Astrocyte of the spinal cord (primary cell): ENCODE results near the gene PACRG.
A peak's percentile ranks its signal among the peaks of the same experiment; 100 is the strongest.

Experiments
- DNase-seq: peaks from one replicate; pipeline ENCODE4 v3.0.0; 2011; ENCODE audit warnings: low read depth, low spot score
- H3K4me3 ChIP-seq: 2 replicates; pipeline ENCODE4 v1.5.1; 2011; ENCODE audit warnings: low read depth, mild to moderate bottlenecking, low read length, moderate library complexity
- in situ Hi-C: cut with HindIII; loops from 2 replicates; pipeline ENCODE4 v1.10.0; 2017; ENCODE audit warnings: low sequenced_read_pairs
- TF ChIP-seq, protein P1 (sequence below): IDR thresholded peaks from 2 replicates; pipeline ENCODE4 v1.5.1; 2012; ENCODE audit warnings: low read depth, mild to moderate bottlenecking, low read length, inconsistent platforms

The PACRG gene

DNA sequence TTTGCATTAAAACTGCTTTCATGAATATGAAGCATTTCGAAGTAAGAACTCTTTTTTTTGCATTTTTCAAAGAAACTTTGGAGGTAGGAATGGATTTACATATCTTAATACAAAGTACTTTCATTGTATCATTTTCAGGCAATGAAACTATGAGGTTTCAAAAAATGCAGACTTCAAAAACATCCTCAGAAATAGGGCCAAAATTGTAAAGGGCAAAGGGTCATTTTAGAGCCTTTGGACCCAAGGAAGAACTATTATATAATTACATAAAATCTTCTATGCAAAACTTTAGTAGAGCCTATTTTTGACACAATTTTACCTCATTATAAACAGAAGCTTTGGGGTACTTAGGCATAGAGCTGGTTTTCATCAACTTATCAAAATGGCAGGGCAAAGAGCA, 5.1 kb upstream of the PACRG start:
- in situ Hi-C loops, result no loop called here
- DNase-seq, result no peak
- no peak overlapping the region for H3K4me3 ChIP-seq
- TF ChIP-seq, protein P1, sequence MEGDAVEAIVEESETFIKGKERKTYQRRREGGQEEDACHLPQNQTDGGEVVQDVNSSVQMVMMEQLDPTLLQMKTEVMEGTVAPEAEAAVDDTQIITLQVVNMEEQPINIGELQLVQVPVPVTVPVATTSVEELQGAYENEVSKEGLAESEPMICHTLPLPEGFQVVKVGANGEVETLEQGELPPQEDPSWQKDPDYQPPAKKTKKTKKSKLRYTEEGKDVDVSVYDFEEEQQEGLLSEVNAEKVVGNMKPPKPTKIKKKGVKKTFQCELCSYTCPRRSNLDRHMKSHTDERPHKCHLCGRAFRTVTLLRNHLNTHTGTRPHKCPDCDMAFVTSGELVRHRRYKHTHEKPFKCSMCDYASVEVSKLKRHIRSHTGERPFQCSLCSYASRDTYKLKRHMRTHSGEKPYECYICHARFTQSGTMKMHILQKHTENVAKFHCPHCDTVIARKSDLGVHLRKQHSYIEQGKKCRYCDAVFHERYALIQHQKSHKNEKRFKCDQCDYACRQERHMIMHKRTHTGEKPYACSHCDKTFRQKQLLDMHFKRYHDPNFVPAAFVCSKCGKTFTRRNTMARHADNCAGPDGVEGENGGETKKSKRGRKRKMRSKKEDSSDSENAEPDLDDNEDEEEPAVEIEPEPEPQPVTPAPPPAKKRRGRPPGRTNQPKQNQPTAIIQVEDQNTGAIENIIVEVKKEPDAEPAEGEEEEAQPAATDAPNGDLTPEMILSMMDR, result no peak

DNA sequence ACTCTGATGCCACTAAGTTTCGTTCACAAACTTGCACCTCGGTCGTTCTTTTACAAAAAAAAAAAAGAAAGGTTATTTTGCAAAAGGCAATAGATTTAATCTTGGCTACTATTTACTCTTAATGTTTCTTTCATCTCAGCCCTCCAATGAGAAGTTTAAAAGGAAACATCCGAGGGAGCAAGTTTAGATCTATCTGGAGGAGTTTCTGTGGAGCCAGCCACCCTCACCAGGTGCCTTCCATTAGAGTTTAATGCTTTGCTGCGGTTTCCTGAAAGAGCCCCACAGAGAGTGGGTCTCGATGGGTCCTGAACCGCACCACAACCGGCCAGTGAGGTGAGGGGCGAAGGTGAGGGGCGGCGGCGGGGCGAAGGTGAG, 840 bp upstream of the PACRG start:
- in situ Hi-C loops, result no loop called here
- DNase-seq, result peak; percentile 6
- H3K4me3 ChIP-seq, result peak overlapping the region; percentile 67
- TF ChIP-seq, protein P1, result no peak

GRCh38 chr6:162728197-162728596, 423 bp downstream of the PACRG start:
- in situ Hi-C loops, result no loop called here
- TF ChIP-seq, protein P1, result no peak
- H3K4me3 ChIP-seq, result peak overlapping the region; percentile 56
- DNase-seq, result no peak

DNA sequence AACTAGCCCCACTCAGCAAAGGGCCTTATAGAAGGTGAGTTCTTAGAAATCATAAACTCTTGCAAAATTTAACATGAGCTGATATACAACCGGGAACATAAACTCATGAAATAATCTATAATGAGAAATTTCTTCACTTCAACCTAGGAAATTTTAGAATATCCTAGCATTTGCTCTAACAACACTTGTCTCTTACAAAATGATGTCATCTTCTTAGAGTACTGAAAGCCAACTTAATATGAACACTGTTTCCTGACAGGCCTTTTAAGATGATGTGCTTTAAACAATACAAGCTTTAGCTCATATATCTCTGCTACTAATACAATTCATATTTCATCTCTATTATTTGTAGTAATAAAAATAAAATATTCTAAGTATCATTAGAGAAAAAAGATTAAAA, 932 bp downstream of the PACRG start:
- no peak for DNase-seq
- TF ChIP-seq, protein P1, result no peak
- in situ Hi-C loops, result no loop called here
- no peak overlapping the region for H3K4me3 ChIP-seq

GRCh38 chr6:162730502-162730901, 2.7 kb downstream of the PACRG start:
- TF ChIP-seq, protein P1, result no peak
- H3K4me3 ChIP-seq, result no peak overlapping the region
- DNase-seq, result no peak
- in situ Hi-C loops, result no loop called here

DNA sequence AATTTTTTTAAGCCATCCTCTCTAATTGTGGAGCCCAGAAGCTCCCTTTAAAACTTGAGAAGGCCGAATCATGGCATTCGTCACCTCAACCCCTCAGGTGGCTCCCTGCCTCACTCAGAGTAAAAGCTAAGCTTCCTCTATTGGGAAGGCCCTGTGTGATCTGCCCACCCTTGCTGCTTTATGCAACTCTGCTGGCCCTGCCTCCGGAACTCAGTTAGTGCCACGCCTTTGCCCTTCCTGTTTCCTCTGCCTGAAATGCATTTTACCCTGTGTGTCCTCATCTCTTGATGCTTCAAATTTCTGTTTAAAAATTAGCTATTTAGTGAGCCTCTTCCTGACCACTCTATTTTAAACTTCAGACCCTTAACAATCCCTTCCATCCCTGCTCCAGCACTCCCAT, 5.7 kb downstream of the PACRG start:
- in situ Hi-C loops, result no loop called here

More for the DNA sequence above, 5.7 kb downstream of the PACRG start:
- DNase-seq, result no peak
- no peak overlapping the region for H3K4me3 ChIP-seq
- TF ChIP-seq, protein P1, result no peak
